K562 (cell line): ENCODE data around the gene ZNF672. TPM values are rescaled to one million over a fixed set of nuclear protein-coding genes. Genes with fewer than 3 reads are reported as not detected.

Experiments
- ARID1B ChIP-seq: fragments of 450-650 bp; IDR thresholded peaks from 2 replicates; pipeline ENCODE4 v1.6.1; 2016; ENCODE audit warnings: antibody characterized with exemption, mild to moderate bottlenecking, inconsistent platforms
- FOXJ3 ChIP-seq: sonication (generic); formaldehyde crosslinking; IDR thresholded peaks from 2 replicates; pipeline ENCODE4 v1.4.0; 2020; ENCODE audit warnings: mild to moderate bottlenecking, missing genetic modification reagents
- HNRNPLL ChIP-seq: fragments of 200-400 bp; formaldehyde crosslinking; IDR thresholded peaks from 2 replicates; pipeline ENCODE4 v1.6.1; 2017; ENCODE audit warnings: low read length, low read depth, mild to moderate bottlenecking; ENCODE audit not compliant: poor library complexity, severe bottlenecking
- L3MBTL2 ChIP-seq: fragments of 450-650 bp; IDR thresholded peaks from 2 replicates; pipeline ENCODE4 v1.6.1; 2016; ENCODE audit warnings: mild to moderate bottlenecking, moderate library complexity
- NCOA4 ChIP-seq: fragments of 450-650 bp; IDR thresholded peaks from 2 replicates; pipeline ENCODE4 v1.6.1; 2018; ENCODE audit warnings: mild to moderate bottlenecking; ENCODE audit not compliant: partially characterized antibody
- NFIC ChIP-seq: fragments of 450-650 bp; IDR thresholded peaks from 2 replicates; pipeline ENCODE4 v1.6.1; 2017; ENCODE audit warnings: mild to moderate bottlenecking, inconsistent platforms
- PHB2 ChIP-seq: fragments of 450-650 bp; IDR thresholded peaks from 2 replicates; pipeline ENCODE4 v1.6.1; 2017; ENCODE audit warnings: low read depth
- POLR2G ChIP-seq: fragments of 200-400 bp; formaldehyde crosslinking; IDR thresholded peaks from 2 replicates; pipeline ENCODE4 v1.6.1; 2017; ENCODE audit warnings: low read depth, mild to moderate bottlenecking, antibody characterized with exemption, low read length, moderate library complexity
- SMAD4 ChIP-seq: fragments of 250-450 bp; sonication (Bioruptor Pico); conservative IDR thresholded peaks from 2 replicates; pipeline ENCODE4 v1.8.0; 2021; ENCODE audit warnings: inconsistent platforms, mild to moderate bottlenecking, moderate library complexity
- SMARCC2 ChIP-seq: fragments of 450-650 bp; IDR thresholded peaks from 2 replicates; pipeline ENCODE4 v1.6.1; 2017; ENCODE audit warnings: antibody characterized with exemption, moderate library complexity, mild to moderate bottlenecking, low read depth
- SNIP1 ChIP-seq: fragments of 450-650 bp; IDR thresholded peaks from 2 replicates; pipeline ENCODE4 v1.7.1; 2017; ENCODE audit warnings: low read depth, mild to moderate bottlenecking
- U2AF2 ChIP-seq: fragments of 200-400 bp; formaldehyde crosslinking; optimal IDR thresholded peaks from 2 replicates; pipeline ENCODE3; 2017; ENCODE audit warnings: low read depth, mild to moderate bottlenecking, low read length
- ZNF12 ChIP-seq: sonication (generic); formaldehyde crosslinking; IDR thresholded peaks from 2 replicates; pipeline ENCODE4 v1.4.0; 2020; ENCODE audit warnings: mild to moderate bottlenecking, missing genetic modification reagents
- ZNF140 ChIP-seq: fragments of 250-450 bp; sonication (Bioruptor Pico); IDR thresholded peaks from 2 replicates; pipeline ENCODE4 v1.8.0; 2021; ENCODE audit warnings: moderate library complexity, mild to moderate bottlenecking, inconsistent platforms
- ZNF780A ChIP-seq: fragments of 250-450 bp; sonication (Bioruptor Pico); IDR thresholded peaks from 2 replicates; pipeline ENCODE4 v1.5.0; 2021; ENCODE audit warnings: mild to moderate bottlenecking
- ZSCAN29 ChIP-seq: fragments of 450-650 bp; IDR thresholded peaks from 2 replicates; pipeline ENCODE4 v1.6.1; 2017
- ZSCAN32 ChIP-seq: fragments of 450-650 bp; formaldehyde crosslinking; IDR thresholded peaks from 2 replicates; pipeline ENCODE4 v1.4.0; 2020; ENCODE audit warnings: mild to moderate bottlenecking, moderate library complexity
- polyA plus RNA-seq, 8 experiments: library from polyadenylated mRNA; depleted of rRNA in 4 of 8; stranded (reverse) in 5 of 8; unstranded in 3 of 8; fragments of >200 nt; fragmentation: Nextera tagmentation in 2 of 8; fragmentation: Illumina TruSeq in 1 of 8; extraction: Ambion mirVana in 2 of 8; extraction: Trizol in 1 of 8; gene quantifications; 2 replicates each; pipeline versions ENCODE4 v1.2.1 to v1.2.3, GENCODE V29; 2011 to 2014; ENCODE audit warnings: inconsistent platforms in 1 of 8, missing spikeins in 1 of 8
- total RNA-seq, 7 experiments: library from RNA; depleted of rRNA in 6 of 7; stranded (reverse); fragments of >200 nt in 6 of 7; fragmentation: Illumina TruSeq in 2 of 7; extraction: Trizol in 2 of 7; gene quantifications; 2 replicates each; pipeline versions ENCODE4 v1.2.1 to v1.2.3, GENCODE V29; 2011 to 2021; ENCODE audit warnings: low replicate concordance in 1 of 7
- TF ChIP-seq, protein P1 (sequence below), 2 experiments: fragments of 200-800 bp in 1 of 2; sonication (Bioruptor generic) in 1 of 2; sonication (generic) in 1 of 2; formaldehyde crosslinking in 1 of 2; IDR thresholded peaks in 1 of 2; conservative IDR thresholded peaks in 1 of 2; 2 replicates each; pipeline versions ENCODE4 v1.5.0 to v1.6.1; 2016 to 2020; ENCODE audit warnings: missing compliant biosample characterization in 1 of 2, missing genetic modification characterization in 1 of 2, missing genetic modification reagents in 1 of 2
- TF ChIP-seq, protein P2 (sequence below): fragments of 250-450 bp; sonication (Bioruptor Pico); IDR thresholded peaks from 2 replicates; pipeline ENCODE4 v1.4.0; 2020
- TF ChIP-seq, protein P3 (sequence below): sonication (generic); formaldehyde crosslinking; IDR thresholded peaks from 2 replicates; pipeline ENCODE4 v1.8.0; 2022; ENCODE audit warnings: mild to moderate bottlenecking, missing genetic modification reagents, borderline replicate concordance
- TF ChIP-seq, protein P4 (sequence below): fragments of 450-650 bp; IDR thresholded peaks from 2 replicates; pipeline ENCODE4 v1.6.1; 2018; ENCODE audit not compliant: partially characterized antibody

The ZNF672 gene
- total and polyA plus RNA-seq, 9 of the 15 experiments (the other 6 are each of a cell fraction or from before 2014, with no cell fraction given): 1.9 to 57.9 (median 24.1) TPM

DNA sequence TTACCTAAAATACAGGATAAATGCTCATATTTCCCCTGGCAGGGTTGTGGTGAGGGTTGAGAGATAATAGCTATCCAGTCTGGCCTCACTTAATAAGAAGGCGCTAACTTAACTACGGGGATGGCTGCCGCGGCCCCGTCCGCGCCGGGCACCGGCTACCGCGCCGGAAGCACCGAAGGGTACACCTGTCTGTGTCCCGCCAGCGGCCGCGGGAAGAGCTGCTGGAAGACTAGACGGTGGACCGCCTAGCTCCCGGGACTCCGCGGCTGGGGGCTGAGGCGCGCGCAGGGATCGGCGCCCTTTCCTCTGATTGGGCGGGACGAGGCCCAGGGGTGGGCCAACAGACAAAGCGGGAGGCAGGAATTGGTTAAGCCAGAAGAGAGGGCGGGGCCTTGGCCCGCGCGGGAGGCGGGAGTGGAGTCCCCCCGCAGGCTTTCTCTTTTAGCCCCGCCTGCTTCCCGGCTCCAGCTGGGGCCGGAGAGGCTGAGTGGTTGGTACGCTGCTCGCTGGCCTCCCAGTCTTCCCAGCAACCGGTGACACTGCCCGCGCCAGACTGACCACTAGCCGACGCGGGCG lies at the start of gene ZNF672 (continued):
- TF ChIP-seq, protein P1, sequence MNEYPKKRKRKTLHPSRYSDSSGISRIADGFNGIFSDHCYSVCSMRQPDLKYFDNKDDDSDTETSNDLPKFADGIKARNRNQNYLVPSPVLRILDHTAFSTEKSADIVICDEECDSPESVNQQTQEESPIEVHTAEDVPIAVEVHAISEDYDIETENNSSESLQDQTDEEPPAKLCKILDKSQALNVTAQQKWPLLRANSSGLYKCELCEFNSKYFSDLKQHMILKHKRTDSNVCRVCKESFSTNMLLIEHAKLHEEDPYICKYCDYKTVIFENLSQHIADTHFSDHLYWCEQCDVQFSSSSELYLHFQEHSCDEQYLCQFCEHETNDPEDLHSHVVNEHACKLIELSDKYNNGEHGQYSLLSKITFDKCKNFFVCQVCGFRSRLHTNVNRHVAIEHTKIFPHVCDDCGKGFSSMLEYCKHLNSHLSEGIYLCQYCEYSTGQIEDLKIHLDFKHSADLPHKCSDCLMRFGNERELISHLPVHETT (CRISPR knock-in tag; conservative IDR thresholded peaks at IDR 0.05 in 1 of 2, IDR thresholded peaks at IDR 0.05 in 1 of 2): peak in 1 of 2 experiments; percentile 26; a peak in 1 of 4 replicates
- TF ChIP-seq, protein P2, sequence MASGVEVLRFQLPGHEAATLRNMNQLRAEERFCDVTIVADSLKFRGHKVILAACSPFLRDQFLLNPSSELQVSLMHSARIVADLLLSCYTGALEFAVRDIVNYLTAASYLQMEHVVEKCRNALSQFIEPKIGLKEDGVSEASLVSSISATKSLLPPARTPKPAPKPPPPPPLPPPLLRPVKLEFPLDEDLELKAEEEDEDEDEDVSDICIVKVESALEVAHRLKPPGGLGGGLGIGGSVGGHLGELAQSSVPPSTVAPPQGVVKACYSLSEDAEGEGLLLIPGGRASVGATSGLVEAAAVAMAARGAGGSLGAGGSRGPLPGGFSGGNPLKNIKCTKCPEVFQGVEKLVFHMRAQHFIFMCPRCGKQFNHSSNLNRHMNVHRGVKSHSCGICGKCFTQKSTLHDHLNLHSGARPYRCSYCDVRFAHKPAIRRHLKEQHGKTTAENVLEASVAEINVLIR (CRISPR knock-in tag): peak; percentile 57
- TF ChIP-seq, protein P3, sequence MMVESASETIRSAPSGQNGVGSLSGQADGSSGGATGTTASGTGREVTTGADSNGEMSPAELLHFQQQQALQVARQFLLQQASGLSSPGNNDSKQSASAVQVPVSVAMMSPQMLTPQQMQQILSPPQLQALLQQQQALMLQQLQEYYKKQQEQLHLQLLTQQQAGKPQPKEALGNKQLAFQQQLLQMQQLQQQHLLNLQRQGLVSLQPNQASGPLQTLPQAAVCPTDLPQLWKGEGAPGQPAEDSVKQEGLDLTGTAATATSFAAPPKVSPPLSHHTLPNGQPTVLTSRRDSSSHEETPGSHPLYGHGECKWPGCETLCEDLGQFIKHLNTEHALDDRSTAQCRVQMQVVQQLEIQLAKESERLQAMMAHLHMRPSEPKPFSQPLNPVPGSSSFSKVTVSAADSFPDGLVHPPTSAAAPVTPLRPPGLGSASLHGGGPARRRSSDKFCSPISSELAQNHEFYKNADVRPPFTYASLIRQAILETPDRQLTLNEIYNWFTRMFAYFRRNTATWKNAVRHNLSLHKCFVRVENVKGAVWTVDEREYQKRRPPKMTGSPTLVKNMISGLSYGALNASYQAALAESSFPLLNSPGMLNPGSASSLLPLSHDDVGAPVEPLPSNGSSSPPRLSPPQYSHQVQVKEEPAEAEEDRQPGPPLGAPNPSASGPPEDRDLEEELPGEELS (CRISPR knock-in tag): no peak
- TF ChIP-seq SMARCC2 (0 out of 2 replicates have a peak, but pooled peaks have one; percentile 6), POLR2G (no peak), ZSCAN32 (CRISPR knock-in tag) (no peak), L3MBTL2 (peak; percentile 21; the same call in 1 of the 2 replicates), FOXJ3 (CRISPR knock-in tag) (no peak), SMAD4 (peak; percentile 68; the same call in 1 of the 2 replicates), PHB2 (no peak), ZNF780A (CRISPR knock-in tag) (no peak), ZSCAN29 (no peak), ZNF12 (CRISPR knock-in tag) (no peak), NCOA4 (no peak), ZNF140 (CRISPR knock-in tag) (no peak), SNIP1 (no peak), NFIC (0 out of 2 replicates have a peak, but pooled peaks have one; percentile 10), HNRNPLL (no peak), U2AF2 (no peak), ARID1B (no peak)
- TF ChIP-seq, protein P4, sequence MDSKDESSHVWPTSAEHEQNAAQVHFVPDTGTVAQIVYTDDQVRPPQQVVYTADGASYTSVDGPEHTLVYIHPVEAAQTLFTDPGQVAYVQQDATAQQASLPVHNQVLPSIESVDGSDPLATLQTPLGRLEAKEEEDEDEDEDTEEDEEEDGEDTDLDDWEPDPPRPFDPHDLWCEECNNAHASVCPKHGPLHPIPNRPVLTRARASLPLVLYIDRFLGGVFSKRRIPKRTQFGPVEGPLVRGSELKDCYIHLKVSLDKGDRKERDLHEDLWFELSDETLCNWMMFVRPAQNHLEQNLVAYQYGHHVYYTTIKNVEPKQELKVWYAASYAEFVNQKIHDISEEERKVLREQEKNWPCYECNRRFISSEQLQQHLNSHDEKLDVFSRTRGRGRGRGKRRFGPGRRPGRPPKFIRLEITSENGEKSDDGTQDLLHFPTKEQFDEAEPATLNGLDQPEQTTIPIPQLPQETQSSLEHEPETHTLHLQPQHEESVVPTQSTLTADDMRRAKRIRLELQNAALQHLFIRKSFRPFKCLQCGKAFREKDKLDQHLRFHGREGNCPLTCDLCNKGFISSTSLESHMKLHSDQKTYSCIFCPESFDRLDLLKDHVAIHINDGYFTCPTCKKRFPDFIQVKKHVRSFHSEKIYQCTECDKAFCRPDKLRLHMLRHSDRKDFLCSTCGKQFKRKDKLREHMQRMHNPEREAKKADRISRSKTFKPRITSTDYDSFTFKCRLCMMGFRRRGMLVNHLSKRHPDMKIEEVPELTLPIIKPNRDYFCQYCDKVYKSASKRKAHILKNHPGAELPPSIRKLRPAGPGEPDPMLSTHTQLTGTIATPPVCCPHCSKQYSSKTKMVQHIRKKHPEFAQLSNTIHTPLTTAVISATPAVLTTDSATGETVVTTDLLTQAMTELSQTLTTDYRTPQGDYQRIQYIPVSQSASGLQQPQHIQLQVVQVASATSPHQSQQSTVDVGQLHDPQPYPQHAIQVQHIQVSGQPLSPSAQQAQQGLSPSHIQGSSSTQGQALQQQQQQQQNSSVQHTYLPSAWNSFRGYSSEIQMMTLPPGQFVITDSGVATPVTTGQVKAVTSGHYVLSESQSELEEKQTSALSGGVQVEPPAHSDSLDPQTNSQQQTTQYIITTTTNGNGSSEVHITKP: no peak
